ENCODE data around the gene SLC50A1.

SLC50A1 gene

DNA sequence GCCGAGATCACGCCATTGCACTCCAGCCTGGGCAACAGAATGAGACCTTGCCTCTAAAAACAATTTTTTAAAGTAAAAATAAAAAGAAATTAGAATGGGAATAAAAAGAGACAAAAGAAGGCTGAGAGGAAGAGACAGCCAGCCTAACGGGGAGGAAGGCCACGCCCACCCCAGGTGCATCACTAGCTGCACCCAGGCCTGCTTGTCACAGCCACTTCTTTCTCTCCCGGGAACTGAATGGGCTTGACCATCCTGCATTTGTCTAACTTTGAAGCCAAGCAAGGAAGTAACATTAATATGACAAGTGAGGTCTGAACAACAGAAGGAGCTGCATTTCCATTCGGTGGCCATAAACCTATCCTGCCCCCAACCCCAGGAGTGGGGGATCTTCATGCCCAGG, 28.8 kb upstream of the SLC50A1 start:
- TF ChIP-seq, protein P1, sequence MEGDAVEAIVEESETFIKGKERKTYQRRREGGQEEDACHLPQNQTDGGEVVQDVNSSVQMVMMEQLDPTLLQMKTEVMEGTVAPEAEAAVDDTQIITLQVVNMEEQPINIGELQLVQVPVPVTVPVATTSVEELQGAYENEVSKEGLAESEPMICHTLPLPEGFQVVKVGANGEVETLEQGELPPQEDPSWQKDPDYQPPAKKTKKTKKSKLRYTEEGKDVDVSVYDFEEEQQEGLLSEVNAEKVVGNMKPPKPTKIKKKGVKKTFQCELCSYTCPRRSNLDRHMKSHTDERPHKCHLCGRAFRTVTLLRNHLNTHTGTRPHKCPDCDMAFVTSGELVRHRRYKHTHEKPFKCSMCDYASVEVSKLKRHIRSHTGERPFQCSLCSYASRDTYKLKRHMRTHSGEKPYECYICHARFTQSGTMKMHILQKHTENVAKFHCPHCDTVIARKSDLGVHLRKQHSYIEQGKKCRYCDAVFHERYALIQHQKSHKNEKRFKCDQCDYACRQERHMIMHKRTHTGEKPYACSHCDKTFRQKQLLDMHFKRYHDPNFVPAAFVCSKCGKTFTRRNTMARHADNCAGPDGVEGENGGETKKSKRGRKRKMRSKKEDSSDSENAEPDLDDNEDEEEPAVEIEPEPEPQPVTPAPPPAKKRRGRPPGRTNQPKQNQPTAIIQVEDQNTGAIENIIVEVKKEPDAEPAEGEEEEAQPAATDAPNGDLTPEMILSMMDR (conservative IDR thresholded peaks at IDR 0.05; ENCODE audit: low read length) = no peak
- no peak for DNase-seq (ENCODE audit: low read depth)
- H3K4me3 ChIP-seq (ENCODE audit: low read length) = no peak overlapping the region

DNA sequence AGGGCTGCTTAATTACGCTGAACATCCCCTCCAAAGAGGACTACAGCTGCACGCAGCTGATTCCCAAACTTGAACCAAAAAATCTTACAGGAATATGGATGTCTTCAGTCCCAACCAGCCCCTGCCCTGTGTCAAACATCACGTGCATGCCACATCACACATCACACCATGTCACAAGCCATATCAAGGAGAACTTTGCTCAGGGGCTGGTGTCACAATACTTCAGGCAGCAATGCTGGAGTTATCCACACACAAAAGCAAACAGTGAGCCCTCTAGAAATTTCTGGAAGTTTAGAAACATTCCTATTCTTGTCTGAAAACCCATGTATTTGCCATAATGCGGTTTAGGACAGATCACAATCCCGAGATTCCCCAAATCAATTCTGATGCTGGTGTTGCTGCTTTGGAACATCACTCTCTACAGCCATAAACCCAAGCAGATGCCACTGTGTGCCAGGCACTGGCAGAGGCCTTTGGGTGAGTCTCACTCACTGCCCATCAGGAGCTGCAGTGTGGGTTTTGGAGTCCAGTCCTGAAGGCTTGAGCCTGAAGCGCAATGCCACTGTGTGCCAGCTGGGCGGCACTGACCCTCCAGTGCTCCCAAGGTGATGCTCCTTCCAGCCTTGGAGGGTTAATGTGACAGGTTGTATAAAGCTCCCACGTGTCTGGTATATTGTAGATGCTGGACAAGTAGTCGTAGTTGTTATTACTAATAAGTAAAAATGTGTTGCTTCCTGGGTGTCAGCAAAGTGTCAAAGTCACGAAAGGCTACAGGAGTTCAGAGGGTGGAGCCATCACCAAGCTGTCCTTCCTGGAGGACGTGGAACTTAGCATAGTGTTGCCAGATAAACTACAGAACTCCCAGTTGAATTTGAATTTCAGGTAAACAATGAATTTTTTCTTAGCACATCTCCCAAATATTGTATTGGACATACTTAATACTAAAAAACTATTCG, 28.1 kb upstream of the SLC50A1 start:
- TF ChIP-seq, protein P1 (conservative IDR thresholded peaks at IDR 0.05; ENCODE audit: low read length) = no peak
- DNase-seq (ENCODE audit: low read depth) = no peak
- H3K4me3 ChIP-seq (ENCODE audit: low read length) = no peak overlapping the region

DNA sequence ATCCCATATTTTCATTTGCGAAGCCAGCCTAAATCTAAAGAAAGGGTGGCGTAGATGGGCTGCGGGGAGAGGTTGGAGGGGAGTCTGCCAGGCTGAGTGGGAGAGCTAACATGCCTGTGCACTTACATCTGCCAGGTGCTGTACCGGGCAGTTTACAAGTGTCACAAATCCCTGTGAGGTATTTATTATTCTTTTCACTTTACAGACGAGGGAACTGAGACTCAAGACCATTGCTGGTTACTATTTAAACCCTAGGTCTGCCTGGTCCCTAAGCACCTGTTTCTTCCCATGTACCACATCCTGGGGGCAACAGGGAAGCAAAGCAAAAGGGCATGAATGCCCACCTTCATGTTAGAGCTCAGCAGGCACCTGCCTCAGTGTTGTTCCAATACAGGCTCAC, 27.4 kb upstream of the SLC50A1 start:
- no peak for DNase-seq (ENCODE audit: low read depth)
- no peak overlapping the region for H3K4me3 ChIP-seq (ENCODE audit: low read length)
- TF ChIP-seq, protein P1 (conservative IDR thresholded peaks at IDR 0.05; ENCODE audit: low read length) = no peak

DNA sequence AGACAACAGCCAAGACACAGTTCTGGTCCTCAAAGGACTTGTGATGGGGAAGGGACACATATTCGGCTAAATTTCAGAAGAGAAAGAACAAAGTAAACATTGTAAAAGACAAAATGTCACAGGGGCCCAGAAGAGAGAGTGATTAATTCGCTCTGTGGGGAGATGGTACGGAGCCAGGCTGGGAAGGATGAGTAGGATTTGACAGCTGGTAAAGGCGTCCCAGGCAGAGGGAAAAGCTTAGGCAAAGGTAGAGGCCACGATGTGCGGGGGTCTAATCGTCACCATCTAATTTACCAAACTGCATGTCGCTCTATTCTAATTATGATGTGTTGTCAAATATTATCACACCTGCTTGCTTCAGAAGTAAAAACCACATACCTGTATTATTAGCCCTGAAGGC, 25.3 kb upstream of the SLC50A1 start:
- DNase-seq (ENCODE audit: low read depth) = no peak
- TF ChIP-seq, protein P1 (conservative IDR thresholded peaks at IDR 0.05; ENCODE audit: low read length) = no peak
- no peak overlapping the region for H3K4me3 ChIP-seq (ENCODE audit: low read length)

DNA sequence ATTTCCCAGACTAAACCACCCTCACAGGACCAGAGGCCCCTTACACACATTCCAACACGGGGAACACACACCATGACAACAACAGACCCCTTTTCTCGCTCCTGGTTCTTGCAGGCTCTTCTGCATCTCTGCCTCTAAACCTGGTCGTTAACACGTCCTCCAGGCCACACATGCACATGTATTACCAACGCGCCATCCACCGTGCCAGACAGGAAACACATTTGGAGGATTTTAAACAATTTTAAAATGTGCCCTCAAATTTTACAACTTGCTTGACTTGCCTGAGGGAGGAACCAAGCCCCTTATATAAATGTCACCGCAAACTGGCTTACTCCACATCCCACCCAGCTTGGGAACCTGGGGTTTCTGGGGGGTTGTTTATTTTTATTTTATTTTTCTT, 24.8 kb upstream of the SLC50A1 start:
- no peak overlapping the region for H3K4me3 ChIP-seq (ENCODE audit: low read length)
- DNase-seq (ENCODE audit: low read depth) = no peak
- TF ChIP-seq, protein P1 (conservative IDR thresholded peaks at IDR 0.05; ENCODE audit: low read length) = no peak

DNA sequence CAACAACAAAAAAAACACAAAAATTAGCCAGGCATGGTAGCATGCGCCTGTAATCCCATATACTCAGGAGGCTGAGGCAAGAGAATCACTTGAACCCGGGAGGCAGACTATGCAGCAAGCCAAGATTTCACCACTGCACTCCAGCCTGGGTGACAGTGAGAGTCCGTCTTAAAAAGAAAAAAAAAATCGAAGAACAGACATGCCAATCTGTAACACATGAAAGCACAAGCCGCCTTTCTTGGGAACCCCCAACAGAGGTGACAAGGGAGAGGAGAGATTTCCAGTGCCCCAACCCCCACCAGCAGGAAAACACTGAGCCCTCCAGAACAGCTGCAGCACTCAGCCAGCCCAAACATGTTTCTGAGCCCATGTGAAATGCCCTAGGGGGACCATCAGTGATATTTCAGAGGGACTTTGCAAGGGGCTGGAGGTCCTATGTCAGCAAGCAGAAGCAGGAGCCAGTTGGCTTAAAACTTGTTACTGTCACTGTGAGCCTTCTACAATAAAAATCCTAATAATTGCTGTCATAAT, 22.1 kb upstream of the SLC50A1 start:
- DNase-seq (ENCODE audit: low read depth) = no peak
- TF ChIP-seq, protein P1 (conservative IDR thresholded peaks at IDR 0.05; ENCODE audit: low read length) = no peak
- H3K4me3 ChIP-seq (ENCODE audit: low read length) = no peak overlapping the region

All from AG10803 (cell line).